ENCODE measurements around the gene NBEA.

NBEA gene

DNA sequence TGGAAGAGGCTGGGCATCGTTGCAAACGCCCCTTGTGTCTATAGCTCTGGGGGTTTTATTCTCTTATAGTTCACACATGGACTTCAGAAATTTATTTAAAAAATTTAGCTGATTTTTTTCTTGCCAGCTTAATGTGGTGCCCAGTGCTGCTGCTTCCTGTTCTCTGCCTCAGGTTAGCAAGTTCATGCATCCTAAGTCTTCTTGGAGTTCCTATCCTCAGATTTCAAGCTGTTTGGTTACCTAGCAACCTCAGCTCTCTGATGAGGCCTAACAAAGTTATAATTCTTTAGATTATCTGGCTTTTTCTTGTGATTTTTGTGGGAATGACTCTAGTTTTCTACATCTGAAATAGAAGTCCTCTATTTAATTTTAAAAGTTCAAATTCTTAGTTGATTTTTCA, 283.5 kb downstream of the NBEA start:
- TF ChIP-seq CTCF (IDR thresholded peaks at IDR 0.05; ENCODE audit: extremely low read depth, insufficient read depth, missing control alignments) = no peak
- in situ Hi-C loops (cut with MboI; ENCODE audit: low pct_unique_long_range_greater_than_20kb, low sequenced_read_pairs, unreplicated experiment) = no loop called here

GRCh38 chr13:35228536-35228935, 286.5 kb downstream of the NBEA start:
- DNase-seq (ENCODE audit: low spot score) = no peak
- no peak for TF ChIP-seq CTCF (IDR thresholded peaks at IDR 0.05; ENCODE audit: extremely low read depth, insufficient read depth, missing control alignments)
- in situ Hi-C loops (cut with MboI; ENCODE audit: low pct_unique_long_range_greater_than_20kb, low sequenced_read_pairs, unreplicated experiment) = no loop called here

More for the DNA sequence above, 283.5 kb downstream of the NBEA start:
- no peak for DNase-seq (ENCODE audit: low spot score)

DNA sequence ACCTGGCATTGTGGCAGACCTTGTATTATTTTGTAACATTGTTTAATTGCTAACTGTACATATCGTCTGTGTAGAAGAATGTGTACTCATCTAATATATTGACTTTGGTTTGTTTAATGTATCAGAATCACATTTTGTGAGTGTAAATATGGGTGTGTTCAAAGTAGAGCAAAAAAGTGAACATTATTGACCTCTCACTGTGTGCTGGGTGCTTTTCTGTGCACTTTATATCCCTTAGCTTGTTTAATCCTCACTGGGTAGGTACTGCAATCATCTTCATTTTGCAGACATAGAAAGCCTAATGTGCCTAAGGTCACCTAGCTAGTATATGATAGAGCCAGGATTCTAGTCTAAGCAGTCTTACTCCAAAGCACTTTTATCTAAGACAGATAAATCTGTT, 289.4 kb downstream of the NBEA start:
- in situ Hi-C loops (cut with MboI; ENCODE audit: low pct_unique_long_range_greater_than_20kb, low sequenced_read_pairs, unreplicated experiment) = no loop called here
- DNase-seq (ENCODE audit: low spot score) = no peak
- TF ChIP-seq CTCF (IDR thresholded peaks at IDR 0.05; ENCODE audit: extremely low read depth, insufficient read depth, missing control alignments) = no peak

DNA sequence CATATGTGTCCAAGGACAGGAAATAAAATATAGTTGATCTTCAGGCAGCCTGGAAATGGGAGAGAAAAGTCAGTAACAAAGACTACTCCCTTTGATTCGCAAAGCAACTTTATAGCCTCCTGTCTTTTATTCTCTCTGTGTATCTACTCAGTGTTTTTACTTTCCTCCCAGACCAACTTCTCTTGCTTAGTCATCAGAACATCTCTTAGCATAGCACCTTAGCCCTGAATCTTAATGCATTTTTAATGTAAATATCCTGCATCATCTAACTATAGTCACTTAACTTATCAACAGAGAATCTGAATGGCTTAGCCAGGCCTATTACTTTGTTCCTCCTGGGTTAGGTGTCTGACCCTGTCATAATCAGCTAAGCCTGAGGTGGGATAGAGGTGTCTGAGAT, 296.2 kb downstream of the NBEA start:
- DNase-seq (ENCODE audit: low spot score) = no peak
- in situ Hi-C loops (cut with MboI; ENCODE audit: low pct_unique_long_range_greater_than_20kb, low sequenced_read_pairs, unreplicated experiment) = no loop called here
- no peak for TF ChIP-seq CTCF (IDR thresholded peaks at IDR 0.05; ENCODE audit: extremely low read depth, insufficient read depth, missing control alignments)

DNA sequence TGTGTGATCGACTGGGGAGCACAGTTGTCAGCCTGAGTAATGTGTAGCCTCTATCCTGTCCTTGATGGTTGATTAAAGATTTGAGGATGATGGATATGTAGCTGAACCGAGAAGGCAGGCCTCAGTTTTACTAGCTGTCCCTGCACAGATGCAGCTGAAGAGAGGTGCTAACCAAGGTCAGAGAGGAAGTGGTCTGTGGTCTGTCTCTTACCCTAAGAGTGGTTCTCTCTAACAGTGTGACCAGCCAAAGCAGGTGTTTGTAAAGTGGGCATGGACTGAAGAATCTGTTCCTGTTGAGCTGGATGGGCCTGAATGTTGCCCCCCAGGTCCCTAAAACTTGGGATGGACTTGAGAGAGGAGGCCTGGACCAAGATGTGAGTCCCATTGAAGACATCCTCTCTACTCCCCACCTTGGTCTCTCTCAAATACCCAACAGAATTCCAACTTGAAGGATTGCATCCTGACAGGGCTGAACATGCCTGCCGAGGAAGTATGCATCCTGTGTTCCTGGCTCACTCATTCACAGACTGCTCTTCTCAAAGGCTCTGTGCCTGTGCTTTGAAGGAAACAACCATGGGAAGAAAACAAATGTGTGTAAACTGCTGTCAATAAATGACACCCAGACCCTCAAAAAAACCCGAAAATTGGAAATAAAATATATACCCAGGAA, 310.6 kb downstream of the NBEA start:
- in situ Hi-C loops (cut with MboI; ENCODE audit: low pct_unique_long_range_greater_than_20kb, low sequenced_read_pairs, unreplicated experiment) = no loop called here
- no peak for TF ChIP-seq CTCF (IDR thresholded peaks at IDR 0.05; ENCODE audit: extremely low read depth, insufficient read depth, missing control alignments)
- no peak for DNase-seq (ENCODE audit: low spot score)

DNA sequence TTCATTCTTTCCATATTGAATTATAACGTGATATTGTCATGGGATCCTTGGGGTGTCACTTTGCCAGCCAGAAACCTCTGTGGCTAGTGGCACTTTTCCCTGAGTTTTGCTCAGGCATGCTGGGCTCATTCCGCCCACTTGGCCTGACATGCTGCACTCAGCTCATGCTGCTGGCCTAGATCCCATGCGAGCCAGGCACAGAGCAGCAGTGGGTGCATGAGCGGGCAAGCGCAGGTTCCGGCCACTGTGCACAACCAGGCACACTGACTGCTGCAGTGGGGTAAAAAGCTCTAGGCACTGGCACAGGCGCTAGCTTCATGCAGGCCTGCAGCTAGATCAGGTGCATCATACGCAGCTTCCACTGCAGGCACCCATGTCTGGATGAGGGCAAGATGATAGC, 313.2 kb downstream of the NBEA start:
- in situ Hi-C loops (cut with MboI; ENCODE audit: low pct_unique_long_range_greater_than_20kb, low sequenced_read_pairs, unreplicated experiment) = no loop called here
- no peak for DNase-seq (ENCODE audit: low spot score)
- TF ChIP-seq CTCF (IDR thresholded peaks at IDR 0.05; ENCODE audit: extremely low read depth, insufficient read depth, missing control alignments) = no peak
